Mesendoderm (in vitro differentiated cells): ENCODE results near the gene ACP6.
A peak's percentile ranks its signal among the peaks of the same experiment; 100 is the strongest.
"Not testable (repeated sequence)": the region's sequence is repeated elsewhere in the genome, so short reads cannot be mapped to it uniquely, and the experiment has no call there.

Experiments
- DNase-seq: peaks from one replicate; pipeline ENCODE4 v3.0.0; 2013
- H2AK5ac ChIP-seq: 2 replicates; pipeline ENCODE4 v1.6.1; 2013; ENCODE audit warnings: low read length, inconsistent platforms
- H2BK120ac ChIP-seq: 2 replicates; pipeline ENCODE4 v1.6.1; 2013; ENCODE audit warnings: low read depth, mild to moderate bottlenecking, low read length, moderate library complexity, mixed read lengths
- H2BK15ac ChIP-seq: replicated peaks from 2 replicates; pipeline ENCODE4 v1.6.1; 2013; ENCODE audit warnings: low read depth, mild to moderate bottlenecking, moderate library complexity
- H2BK5ac ChIP-seq: 2 replicates; pipeline ENCODE4 v1.6.1; 2013; ENCODE audit warnings: low read length, inconsistent platforms
- H3K18ac ChIP-seq: 2 replicates; pipeline ENCODE4 v1.6.1; 2013; ENCODE audit warnings: mild to moderate bottlenecking, low read length, mixed read lengths
- H3K23ac ChIP-seq: one replicate; pipeline ENCODE4 v1.6.1; 2013; ENCODE audit warnings: low read length
- H3K27ac ChIP-seq: 2 replicates; pipeline ENCODE4 v1.5.1; 2013; ENCODE audit warnings: low read depth, mild to moderate bottlenecking, inconsistent platforms, low read length, moderate library complexity
- H3K27me3 ChIP-seq: 2 replicates; pipeline ENCODE4 v1.6.1; 2013; ENCODE audit warnings: low read length, control low read depth, mild to moderate bottlenecking, inconsistent platforms; ENCODE audit not compliant: insufficient read depth, poor library complexity
- H3K36me3 ChIP-seq: 2 replicates; pipeline ENCODE4 v1.6.1; 2013; ENCODE audit warnings: low read length, inconsistent platforms; ENCODE audit not compliant: control insufficient read depth, insufficient read depth
- H3K4ac ChIP-seq: one replicate; pipeline ENCODE4 v1.6.1; 2013; ENCODE audit warnings: low read depth, mild to moderate bottlenecking, low read length, moderate library complexity
- H3K4me1 ChIP-seq: 2 replicates; pipeline ENCODE4 v1.6.1; 2013; ENCODE audit warnings: low read depth, low read length, inconsistent platforms; ENCODE audit not compliant: control insufficient read depth
- H3K4me2 ChIP-seq: 2 replicates; pipeline ENCODE4 v1.6.1; 2013; ENCODE audit warnings: low read length
- H3K4me3 ChIP-seq: 2 replicates; pipeline ENCODE4 v1.5.1; 2013; ENCODE audit warnings: mild to moderate bottlenecking, low read length
- H3K56ac ChIP-seq: one replicate; pipeline ENCODE4 v1.6.1; 2013; ENCODE audit warnings: low read length
- H3K79me1 ChIP-seq: 2 replicates; pipeline ENCODE4 v1.6.1; 2013; ENCODE audit warnings: low read length, inconsistent platforms
- H3K79me2 ChIP-seq: 2 replicates; pipeline ENCODE4 v1.6.1; 2013; ENCODE audit warnings: mild to moderate bottlenecking, low read length; ENCODE audit not compliant: control insufficient read depth, insufficient read depth
- H3K9ac ChIP-seq: 2 replicates; pipeline ENCODE4 v1.6.1; 2013; ENCODE audit warnings: low read length, inconsistent platforms
- H4K5ac ChIP-seq: one replicate; pipeline ENCODE4 v1.6.1; 2013; ENCODE audit warnings: low read length
- H4K8ac ChIP-seq: one replicate; pipeline ENCODE4 v1.6.1; 2013; ENCODE audit warnings: low read depth, mild to moderate bottlenecking, control low read depth, low read length, moderate library complexity
- WGBS: extraction: QIAGEN DNeasy Blood & Tissue Kit; methylation state at CpG from one replicate; pipeline ENCODE4 v1.1.7; 2013; ENCODE audit warnings: low lambda C conversion rate, missing lambda C conversion rate; ENCODE audit not compliant: insufficient coverage; ENCODE audit errors: extremely low coverage; 5-methylcytosine and 5-hydroxymethylcytosine counted together

Gene ACP6

DNA sequence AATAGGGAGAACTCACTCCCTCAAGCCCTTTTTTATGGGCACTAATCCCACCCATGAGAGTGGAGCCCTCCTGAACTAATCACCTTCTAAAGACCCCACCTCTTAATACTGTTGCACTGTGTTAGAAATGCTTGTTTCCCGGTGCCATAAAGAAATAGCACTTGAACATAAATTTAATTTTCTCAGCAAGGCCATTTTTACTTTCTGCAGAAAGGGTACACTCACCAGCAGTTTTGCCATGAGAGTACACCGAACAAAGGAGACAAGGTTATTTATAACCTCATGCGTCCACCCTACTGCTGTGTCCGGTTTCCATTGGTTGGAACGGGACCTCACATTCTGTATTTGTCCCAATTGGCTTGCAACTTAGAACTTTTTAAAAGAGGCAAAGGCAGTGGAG is 7.4 kb upstream of the ACP6 start:
- H3K79me1 ChIP-seq, H4K5ac ChIP-seq, DNase-seq, H3K79me2 ChIP-seq, H3K9ac ChIP-seq, H2AK5ac ChIP-seq, H2BK5ac ChIP-seq, H3K4me3 ChIP-seq, H2BK15ac ChIP-seq, H4K8ac ChIP-seq, H3K4me1 ChIP-seq, H3K56ac ChIP-seq, H3K36me3 ChIP-seq, H3K23ac ChIP-seq, H2BK120ac ChIP-seq, H3K27ac ChIP-seq, H3K27me3 ChIP-seq, H3K4me2 ChIP-seq, H3K18ac ChIP-seq, H3K4ac ChIP-seq: not testable (repeated sequence)
- no CpG with 5 or more reads among the region's 5 CpGs for WGBS

GRCh38 chr1:147676311-147677085 is 6.2 kb upstream of the ACP6 start:
- no peak overlapping the region for H3K4me3 ChIP-seq
- H2BK15ac ChIP-seq, result no peak overlapping the region
- no peak overlapping the region for H2AK5ac ChIP-seq
- H3K27me3 ChIP-seq, result no peaks in the 10 kb centered on the region
- no peak overlapping the region for H3K56ac ChIP-seq
- H3K9ac ChIP-seq, result no peak overlapping the region
- H3K36me3 ChIP-seq, result no peaks in the 10 kb centered on the region
- no peak overlapping the region for H3K23ac ChIP-seq
- H3K27ac ChIP-seq, result no peak overlapping the region
- H3K4me1 ChIP-seq, result no peaks in the 10 kb centered on the region
- H3K79me2 ChIP-seq, result no peaks in the 10 kb centered on the region
- H3K18ac ChIP-seq, result no peak overlapping the region
- no peak overlapping the region for H4K5ac ChIP-seq
- no CpG with 5 or more reads among the region's 4 CpGs for WGBS
- no peak overlapping the region for H3K4ac ChIP-seq
- no peaks in the 10 kb centered on the region for H3K79me1 ChIP-seq
- H3K4me2 ChIP-seq, result no peak overlapping the region
- DNase-seq, result peak; percentile 23
- H2BK5ac ChIP-seq, result no peak overlapping the region
- no peak overlapping the region for H2BK120ac ChIP-seq
- H4K8ac ChIP-seq, result no peak overlapping the region

DNA sequence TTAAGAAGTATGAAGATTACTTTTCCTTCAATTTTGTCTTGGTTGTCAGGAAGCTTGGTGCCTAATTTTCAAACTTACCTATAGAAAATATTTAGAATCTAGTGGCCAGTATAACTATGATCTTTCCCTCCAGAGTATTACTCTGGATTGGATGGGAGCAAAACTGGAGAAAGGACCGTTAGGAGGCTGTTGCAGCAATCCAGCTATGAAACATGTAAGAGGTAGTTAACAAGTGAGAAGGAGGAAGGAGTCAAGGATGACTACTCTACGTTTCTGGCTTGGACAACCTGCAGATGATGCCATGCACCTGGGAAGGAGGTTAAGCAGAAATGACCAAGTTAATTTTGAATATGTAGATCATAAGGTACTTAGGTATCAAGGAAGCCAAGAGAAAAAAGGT is 3.5 kb upstream of the ACP6 start:
- DNase-seq, result no peak
- no peak overlapping the region for H3K56ac ChIP-seq
- no peak overlapping the region for H2BK15ac ChIP-seq
- H3K27me3 ChIP-seq, result no peaks in the 10 kb centered on the region
- no peak overlapping the region for H4K5ac ChIP-seq
- H3K4me1 ChIP-seq, result no peaks in the 10 kb centered on the region
- H3K23ac ChIP-seq, result no peak overlapping the region
- H4K8ac ChIP-seq, result no peak overlapping the region
- no peak overlapping the region for H3K4ac ChIP-seq
- no peaks in the 10 kb centered on the region for H3K79me1 ChIP-seq
- no peak overlapping the region for H3K4me3 ChIP-seq
- no peak overlapping the region for H3K18ac ChIP-seq
- no peaks in the 10 kb centered on the region for H3K36me3 ChIP-seq
- no peak overlapping the region for H3K27ac ChIP-seq
- no CpG with 5 or more reads among the region's 2 CpGs for WGBS
- H2BK5ac ChIP-seq, result no peak overlapping the region
- no peak overlapping the region for H3K4me2 ChIP-seq
- H2BK120ac ChIP-seq, result no peak overlapping the region
- no peak overlapping the region for H2AK5ac ChIP-seq
- H3K79me2 ChIP-seq, result no peaks in the 10 kb centered on the region
- no peak overlapping the region for H3K9ac ChIP-seq

- Histone ChIP-seq H3K4ac (no peak overlapping the region), H4K5ac (no peak overlapping the region), H2BK120ac (no peak overlapping the region), H3K18ac (no peak overlapping the region), H3K4me2 (no peak overlapping the region), H3K27me3 (no peaks in the 10 kb centered on the region), H3K9ac (no peak overlapping the region), H3K36me3 (no peaks in the 10 kb centered on the region), H3K4me3 (no peak overlapping the region), H2AK5ac (no peak overlapping the region), H3K56ac (no peak overlapping the region), H2BK15ac (no peak overlapping the region), H3K23ac (no peak overlapping the region), H3K79me1 (no peaks in the 10 kb centered on the region), H2BK5ac (no peak overlapping the region), H3K27ac (no peak overlapping the region), H3K79me2 (no peaks in the 10 kb centered on the region), H3K4me1 (no peaks in the 10 kb centered on the region), H4K8ac (no peak overlapping the region)
- DNase-seq, result no peak
- WGBS, result no CpG with 5 or more reads among the region's 2 CpGs
Observed at GRCh38 chr1:147673406-147673805, 3.1 kb upstream of the ACP6 start.

DNA sequence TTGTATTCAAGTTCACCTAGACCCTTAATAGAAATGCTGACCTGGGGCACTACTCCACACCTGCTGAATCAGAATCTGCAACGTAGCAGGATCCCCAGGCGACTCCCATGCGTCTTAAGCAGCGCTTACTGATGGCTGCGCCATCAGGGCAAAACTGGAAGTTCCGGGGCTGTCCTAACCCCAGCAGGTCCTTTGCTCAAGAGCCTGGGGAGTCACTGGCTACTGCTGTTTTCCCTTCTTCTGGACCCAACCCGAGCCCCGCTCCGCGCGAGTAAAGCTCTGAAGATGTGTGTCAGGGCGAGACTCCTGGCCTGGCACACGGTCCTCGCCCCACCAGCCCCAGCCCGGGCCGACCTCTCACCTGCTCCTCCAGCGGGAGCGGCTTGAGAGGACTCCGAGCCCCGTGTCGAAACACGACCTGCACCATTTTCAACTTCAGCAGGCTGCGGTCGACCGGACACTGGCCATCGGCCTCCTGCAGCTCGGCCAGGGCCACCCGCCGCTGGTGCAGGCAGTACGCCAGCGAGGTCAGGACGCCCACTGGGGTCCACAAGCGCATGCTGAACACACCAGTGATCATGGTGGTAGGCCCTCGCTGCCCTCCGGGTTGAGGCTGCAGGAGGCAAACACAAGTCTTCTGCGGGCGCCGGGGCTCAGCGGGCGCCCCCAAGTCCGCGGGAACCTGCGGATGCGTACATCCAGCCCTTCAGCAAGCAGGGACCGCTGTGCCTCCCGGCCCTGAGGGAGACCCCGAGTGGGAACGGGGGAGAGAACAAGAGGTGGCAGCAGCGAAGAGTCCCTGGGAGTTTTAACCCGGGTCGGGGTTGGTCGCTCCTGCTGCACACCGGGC is 630 bp downstream of the ACP6 start:
- H3K23ac ChIP-seq, result no peak overlapping the region
- H3K4me3 ChIP-seq, result peak overlapping the region; percentile 63
- no peak overlapping the region for H2AK5ac ChIP-seq
- no peaks in the 10 kb centered on the region for H3K79me2 ChIP-seq
- no peak overlapping the region for H2BK5ac ChIP-seq
- H2BK120ac ChIP-seq, result no peak overlapping the region
- WGBS, result no CpG with 5 or more reads among the region's 53 CpGs
- peak overlapping the region; percentile 19 for H3K18ac ChIP-seq
- no peak overlapping the region for H4K5ac ChIP-seq
- no peaks in the 10 kb centered on the region for H3K27me3 ChIP-seq
- peak overlapping the region; percentile 86 for H3K4me2 ChIP-seq
- H3K36me3 ChIP-seq, result no peaks in the 10 kb centered on the region
- peaks cover 2% of the 10 kb centered on the region for H3K79me1 ChIP-seq
- H3K56ac ChIP-seq, result peak overlapping the region; percentile 93
- peak overlapping the region; percentile 46 for H3K4ac ChIP-seq
- H4K8ac ChIP-seq, result peak overlapping the region; percentile 6
- peak overlapping the region; percentile 79 for H3K9ac ChIP-seq
- no peaks in the 10 kb centered on the region for H3K4me1 ChIP-seq
- peak; percentile 76 for DNase-seq
- peak overlapping the region; percentile 62 for H3K27ac ChIP-seq
- H2BK15ac ChIP-seq, result no peak overlapping the region
